GM12873 (cell line): Measurements from ENCODE around the gene TXNIP.

Experiments
- TF ChIP-seq, protein P1 (sequence below): IDR thresholded peaks from 2 replicates; pipeline ENCODE4 v1.5.1; 2012; ENCODE audit warnings: low read depth, mild to moderate bottlenecking, moderate library complexity, low read length, control low read depth; ENCODE audit not compliant: insufficient read depth; ENCODE audit errors: missing control alignments

The TXNIP gene

DNA sequence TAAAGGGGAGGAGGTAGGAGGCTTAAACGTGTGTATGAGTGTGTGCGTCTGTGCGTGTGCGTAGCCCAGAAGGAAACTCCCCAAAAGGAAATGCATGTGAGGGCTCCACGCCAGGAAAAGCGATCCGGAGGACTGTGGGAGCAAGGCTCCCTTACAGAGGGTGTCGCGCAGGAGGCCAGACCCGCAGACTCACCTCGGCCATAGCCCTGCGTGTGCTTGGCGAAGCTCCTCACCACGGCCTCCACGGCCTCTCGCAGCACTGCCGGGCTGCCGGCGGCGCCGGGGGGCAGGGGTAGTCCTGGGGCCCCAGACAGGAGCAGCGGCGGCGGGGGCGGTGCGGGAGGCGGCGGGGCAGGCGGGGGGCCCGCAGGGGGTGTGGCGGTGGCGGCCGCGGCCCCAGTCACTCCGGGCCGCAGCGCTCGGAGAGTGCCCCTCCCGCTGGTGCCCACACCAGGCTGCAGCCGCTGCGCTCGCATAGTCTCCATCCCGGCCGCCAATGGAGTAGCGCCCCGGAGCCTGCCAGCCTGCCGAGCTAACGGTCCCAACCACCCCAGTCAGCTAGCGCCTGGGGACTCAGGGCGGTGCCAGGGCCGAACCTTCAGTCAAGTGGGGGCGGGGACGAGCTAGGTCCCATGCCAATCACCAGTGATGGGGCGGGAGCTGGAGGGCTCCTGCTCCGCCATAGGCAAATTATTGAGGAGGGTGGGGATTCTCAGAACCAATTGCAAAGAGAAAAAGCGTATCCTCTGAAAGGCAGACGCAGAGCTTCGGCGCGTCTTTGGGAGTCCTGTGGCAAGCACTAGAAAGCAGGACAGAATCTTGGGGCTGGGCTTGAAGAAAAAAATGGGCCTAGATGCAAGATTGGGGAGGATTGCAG lies 38.7 kb downstream of the TXNIP start, which contains the start of gene LIX1L:
Gene LIX1L, minus strand, starts transcription at position 575 of the 877 bp plus-strand sequence. Its CDS starts 90 bp downstream, at position 485.
- TF ChIP-seq, protein P1, sequence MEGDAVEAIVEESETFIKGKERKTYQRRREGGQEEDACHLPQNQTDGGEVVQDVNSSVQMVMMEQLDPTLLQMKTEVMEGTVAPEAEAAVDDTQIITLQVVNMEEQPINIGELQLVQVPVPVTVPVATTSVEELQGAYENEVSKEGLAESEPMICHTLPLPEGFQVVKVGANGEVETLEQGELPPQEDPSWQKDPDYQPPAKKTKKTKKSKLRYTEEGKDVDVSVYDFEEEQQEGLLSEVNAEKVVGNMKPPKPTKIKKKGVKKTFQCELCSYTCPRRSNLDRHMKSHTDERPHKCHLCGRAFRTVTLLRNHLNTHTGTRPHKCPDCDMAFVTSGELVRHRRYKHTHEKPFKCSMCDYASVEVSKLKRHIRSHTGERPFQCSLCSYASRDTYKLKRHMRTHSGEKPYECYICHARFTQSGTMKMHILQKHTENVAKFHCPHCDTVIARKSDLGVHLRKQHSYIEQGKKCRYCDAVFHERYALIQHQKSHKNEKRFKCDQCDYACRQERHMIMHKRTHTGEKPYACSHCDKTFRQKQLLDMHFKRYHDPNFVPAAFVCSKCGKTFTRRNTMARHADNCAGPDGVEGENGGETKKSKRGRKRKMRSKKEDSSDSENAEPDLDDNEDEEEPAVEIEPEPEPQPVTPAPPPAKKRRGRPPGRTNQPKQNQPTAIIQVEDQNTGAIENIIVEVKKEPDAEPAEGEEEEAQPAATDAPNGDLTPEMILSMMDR, result no peak

DNA sequence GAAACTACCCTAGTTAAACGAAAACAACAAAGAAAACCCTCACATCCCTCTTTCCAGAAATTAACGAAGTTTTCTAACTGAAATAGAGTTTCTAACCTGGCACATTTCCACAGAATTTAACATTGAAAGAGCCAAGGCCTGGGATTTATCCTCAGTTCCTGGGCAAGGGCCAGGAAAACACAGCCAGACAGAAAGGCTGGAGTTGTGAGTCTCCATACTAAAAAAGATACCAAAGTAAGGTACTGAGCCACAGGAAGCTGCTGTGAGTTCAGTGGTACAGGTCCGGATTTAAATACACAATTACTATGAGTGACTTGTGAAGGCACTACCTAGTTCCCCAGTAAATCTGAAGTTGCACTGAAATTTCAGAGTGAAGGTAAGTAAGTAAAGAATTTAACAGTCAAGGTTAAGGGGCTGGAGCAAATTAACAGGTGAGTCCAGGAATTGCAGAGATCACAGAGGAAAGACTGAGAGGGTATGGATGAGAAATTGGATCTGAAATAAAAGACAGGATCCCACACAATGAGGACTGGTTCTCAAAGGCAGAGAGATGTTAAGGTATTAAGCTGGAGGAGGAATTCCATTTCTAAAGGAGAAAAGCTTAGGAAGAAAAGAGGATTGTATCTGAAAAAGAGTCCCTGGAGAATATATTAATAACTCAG lies 39.5 kb downstream of the TXNIP start:
- TF ChIP-seq, protein P1, result no peak

DNA sequence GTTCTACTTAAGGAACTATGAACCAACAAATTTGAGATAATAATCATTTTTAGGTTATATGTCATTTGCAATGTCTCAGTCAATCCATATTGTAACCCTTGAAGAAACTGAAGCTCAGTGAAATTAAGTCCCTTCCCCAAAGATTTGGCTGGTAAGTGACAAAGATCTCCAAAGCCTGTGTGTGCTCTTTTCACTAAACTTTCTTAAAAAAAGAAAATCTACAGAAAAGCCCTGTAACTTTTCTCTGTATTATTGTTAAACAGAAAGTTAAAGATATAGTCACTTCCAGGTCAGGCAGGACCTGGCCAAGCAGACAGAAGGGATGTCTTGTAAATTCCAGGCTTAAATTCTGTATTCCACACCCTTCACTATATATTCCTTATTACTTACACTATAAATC lies 40.0 kb downstream of the TXNIP start:
- TF ChIP-seq, protein P1, result no peak

DNA sequence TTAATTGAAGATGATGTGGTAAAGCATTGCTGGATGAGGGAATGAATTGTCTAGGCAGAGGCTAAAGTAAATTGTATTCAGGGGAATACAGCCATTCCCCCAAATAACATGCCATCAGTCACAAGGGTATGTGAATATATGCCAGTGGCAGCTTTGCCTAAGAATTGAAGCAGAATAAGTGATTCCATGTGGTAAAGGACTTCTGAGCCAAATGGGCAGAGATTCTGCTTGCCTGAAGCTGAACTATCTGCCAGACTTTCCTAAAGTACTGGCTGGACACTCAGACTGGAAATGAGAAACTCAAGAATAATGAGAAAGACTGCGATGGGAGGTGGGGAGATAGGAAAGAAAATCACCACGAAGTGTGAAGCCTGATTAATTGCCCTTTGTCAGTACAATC lies 40.9 kb downstream of the TXNIP start:
- TF ChIP-seq, protein P1, result no peak

DNA sequence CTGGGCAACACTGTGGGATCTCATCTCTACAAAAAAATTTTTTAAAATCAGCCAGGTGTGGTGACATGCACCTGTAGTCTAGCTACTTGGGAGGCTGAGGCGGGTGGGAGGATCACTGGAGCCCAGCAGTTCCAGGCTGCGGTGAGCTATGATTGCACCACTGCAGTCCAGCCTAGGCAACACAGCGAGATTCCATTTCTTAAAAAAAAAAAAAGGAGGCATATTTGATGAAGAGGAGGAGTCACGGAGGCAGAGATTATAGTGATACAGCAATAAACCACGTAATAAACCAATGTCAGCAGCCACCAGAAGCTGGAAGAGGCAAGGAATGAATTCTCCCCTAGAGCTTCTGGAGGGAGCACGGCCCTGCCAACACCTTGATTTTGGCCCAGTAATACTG lies 42.5 kb downstream of the TXNIP start:
- TF ChIP-seq, protein P1, result no peak

DNA sequence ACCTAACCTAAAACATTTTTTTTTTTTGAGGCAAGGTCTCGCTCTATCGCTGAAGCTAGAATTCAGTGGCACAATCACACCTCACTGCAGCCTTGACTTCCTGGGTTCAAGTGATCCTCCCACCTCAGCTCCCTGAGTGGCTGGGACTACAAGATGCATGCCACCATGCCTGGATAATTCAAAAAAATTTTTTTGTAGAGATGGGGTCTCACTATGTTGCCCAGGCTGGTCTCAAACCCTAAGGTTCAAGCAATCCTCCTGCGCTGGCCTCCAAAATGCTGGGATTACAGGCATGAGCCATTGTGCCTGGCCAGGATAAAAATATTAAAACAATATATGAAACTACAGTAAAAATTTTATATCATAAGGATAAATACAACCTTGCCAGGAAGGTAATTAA lies 43.5 kb downstream of the TXNIP start:
- TF ChIP-seq, protein P1, result no peak

DNA sequence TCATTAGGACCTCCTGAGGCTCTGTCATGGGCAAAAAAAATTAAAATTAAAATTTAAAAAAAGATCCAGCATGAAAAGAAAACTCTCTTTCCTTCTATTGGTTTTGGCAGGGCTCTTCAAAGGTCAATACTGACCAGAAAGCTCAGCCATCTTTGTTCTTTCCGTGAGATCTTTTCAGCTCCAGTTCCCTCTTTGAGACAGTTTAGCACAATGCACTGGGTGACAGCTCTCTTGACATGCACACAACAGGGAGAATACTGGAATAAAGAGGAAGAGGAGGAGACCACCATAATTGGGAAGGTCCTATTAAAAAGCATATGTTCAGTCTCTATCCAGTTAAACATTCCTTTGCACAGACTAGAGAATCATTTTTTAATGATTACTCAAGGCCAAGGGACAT lies 44.9 kb downstream of the TXNIP start:
- TF ChIP-seq, protein P1, result no peak
